ENCODE data around the gene GRB7. TPM values are rescaled to one million over a fixed set of nuclear protein-coding genes. Genes with fewer than 3 reads are reported as not detected.
A peak's percentile ranks its signal among the peaks of the same experiment; 100 is the strongest.

The GRB7 gene
- polyA plus RNA-seq, 1 donor: 35.9 TPM

- Histone ChIP-seq H3K9me3 (ENCODE audit: control insufficient read depth, low read depth, low read length) (no peaks in the 10 kb centered on the region), H3K27me3 (ENCODE audit: control insufficient read depth, insufficient read depth, low read length) (no peaks in the 10 kb centered on the region), H3K36me3 (ENCODE audit: control insufficient read depth, insufficient read depth, low read length) (peaks cover 16% of the 10 kb centered on the region), H3K27ac (ENCODE audit: low read length) (peak overlapping the region; percentile 93), H3K4me3 (ENCODE audit: low read length) (peak overlapping the region; percentile 95), H3K4me1 (ENCODE audit: control insufficient read depth, insufficient read depth, low read length) (peaks cover 51% of the 10 kb centered on the region)
- no CpG with 5 or more reads among the region's 57 CpGs for whole genome bisulfite sequencing (ENCODE audit: insufficient coverage, low lambda C conversion rate)
- peak in 1 of 2 donors; percentile 60 for DNase-seq
Measured at GRCh38 chr17:39700148-39700987, 37.4 kb upstream of the GRB7 start.

- peak; percentile 87 to 94 for DNase-seq
- Histone ChIP-seq H3K27ac (ENCODE audit: low read length) (peak overlapping the region; percentile 93), H3K4me3 (ENCODE audit: low read length) (peak overlapping the region; percentile 95), H3K9me3 (ENCODE audit: control insufficient read depth, low read depth, low read length) (no peaks in the 10 kb centered on the region), H3K27me3 (ENCODE audit: control insufficient read depth, insufficient read depth, low read length) (no peaks in the 10 kb centered on the region), H3K36me3 (ENCODE audit: control insufficient read depth, insufficient read depth, low read length) (peaks cover 24% of the 10 kb centered on the region), H3K4me1 (ENCODE audit: control insufficient read depth, insufficient read depth, low read length) (peaks cover 52% of the 10 kb centered on the region)
- no CpG with 5 or more reads among the region's 10 CpGs for WGBS (ENCODE audit: insufficient coverage, low lambda C conversion rate)
Measured at GRCh38 chr17:39701012-39701783, 36.5 kb upstream of the GRB7 start.

GRCh38 chr17:39701784-39702422 is 35.8 kb upstream of the GRB7 start:
- no CpG with 5 or more reads among the region's 4 CpGs for WGBS (ENCODE audit: insufficient coverage, low lambda C conversion rate)
- peaks cover 51% of the 10 kb centered on the region for H3K4me1 ChIP-seq (ENCODE audit: control insufficient read depth, insufficient read depth, low read length)
- peak overlapping the region; percentile 17 for H3K4me3 ChIP-seq (ENCODE audit: low read length)
- DNase-seq: no peak
- H3K27me3 ChIP-seq (ENCODE audit: control insufficient read depth, insufficient read depth, low read length): no peaks in the 10 kb centered on the region
- H3K9me3 ChIP-seq (ENCODE audit: control insufficient read depth, low read depth, low read length): no peaks in the 10 kb centered on the region
- peaks cover 31% of the 10 kb centered on the region for H3K36me3 ChIP-seq (ENCODE audit: control insufficient read depth, insufficient read depth, low read length)
- peak overlapping the region; percentile 93 for H3K27ac ChIP-seq (ENCODE audit: low read length)

- H3K27me3 ChIP-seq (ENCODE audit: control insufficient read depth, insufficient read depth, low read length): no peaks in the 10 kb centered on the region
- no peak overlapping the region for H3K4me3 ChIP-seq (ENCODE audit: low read length)
Measured at GRCh38 chr17:39702901-39703893, 34.5 kb upstream of the GRB7 start.

GRCh38 chr17:39703913-39704312 is 33.8 kb upstream of the GRB7 start:
- no peaks in the 10 kb centered on the region for H3K27me3 ChIP-seq (ENCODE audit: control insufficient read depth, insufficient read depth, low read length)
- WGBS (ENCODE audit: insufficient coverage, low lambda C conversion rate): no CpG with 5 or more reads among the region's 5 CpGs
- H3K27ac ChIP-seq (ENCODE audit: low read length): no peak overlapping the region
- H3K9me3 ChIP-seq (ENCODE audit: control insufficient read depth, low read depth, low read length): no peaks in the 10 kb centered on the region
- peaks cover 51% of the 10 kb centered on the region for H3K4me1 ChIP-seq (ENCODE audit: control insufficient read depth, insufficient read depth, low read length)
- H3K4me3 ChIP-seq (ENCODE audit: low read length): no peak overlapping the region
- H3K36me3 ChIP-seq (ENCODE audit: control insufficient read depth, insufficient read depth, low read length): peaks cover 49% of the 10 kb centered on the region
- no peak for DNase-seq

More at GRCh38 chr17:39702901-39703893, 34.5 kb upstream of the GRB7 start:
- H3K27ac ChIP-seq (ENCODE audit: low read length): peak overlapping the region; percentile 28
- H3K4me1 ChIP-seq (ENCODE audit: control insufficient read depth, insufficient read depth, low read length): peaks cover 51% of the 10 kb centered on the region
- H3K36me3 ChIP-seq (ENCODE audit: control insufficient read depth, insufficient read depth, low read length): peaks cover 42% of the 10 kb centered on the region
- peak in 1 of 2 donors; percentile 65 for DNase-seq
- no peaks in the 10 kb centered on the region for H3K9me3 ChIP-seq (ENCODE audit: control insufficient read depth, low read depth, low read length)
- WGBS (ENCODE audit: insufficient coverage, low lambda C conversion rate): no CpG with 5 or more reads among the region's 12 CpGs

GRCh38 chr17:39704821-39705551 is 32.8 kb upstream of the GRB7 start:
- no CpG with 5 or more reads among the region's 11 CpGs for WGBS (ENCODE audit: insufficient coverage, low lambda C conversion rate)
- DNase-seq: no peak
- H3K9me3 ChIP-seq (ENCODE audit: control insufficient read depth, low read depth, low read length): no peaks in the 10 kb centered on the region
- no peaks in the 10 kb centered on the region for H3K27me3 ChIP-seq (ENCODE audit: control insufficient read depth, insufficient read depth, low read length)
- peak overlapping the region; percentile 30 for H3K27ac ChIP-seq (ENCODE audit: low read length)
- peaks cover 59% of the 10 kb centered on the region for H3K36me3 ChIP-seq (ENCODE audit: control insufficient read depth, insufficient read depth, low read length)
- H3K4me3 ChIP-seq (ENCODE audit: low read length): no peak overlapping the region
- H3K4me1 ChIP-seq (ENCODE audit: control insufficient read depth, insufficient read depth, low read length): peaks cover 45% of the 10 kb centered on the region

- Histone ChIP-seq H3K9me3 (ENCODE audit: control insufficient read depth, low read depth, low read length) (no peaks in the 10 kb centered on the region), H3K4me3 (ENCODE audit: low read length) (no peak overlapping the region), H3K27me3 (ENCODE audit: control insufficient read depth, insufficient read depth, low read length) (no peaks in the 10 kb centered on the region), H3K36me3 (ENCODE audit: control insufficient read depth, insufficient read depth, low read length) (peaks cover 68% of the 10 kb centered on the region), H3K4me1 (ENCODE audit: control insufficient read depth, insufficient read depth, low read length) (peaks cover 45% of the 10 kb centered on the region), H3K27ac (ENCODE audit: low read length) (peak overlapping the region; percentile 30)
- WGBS (ENCODE audit: insufficient coverage, low lambda C conversion rate): no CpG with 5 or more reads among the region's 12 CpGs
- DNase-seq: peak; percentile 37 to 62
Measured at GRCh38 chr17:39705786-39706348, 31.9 kb upstream of the GRB7 start.

- peaks cover 73% of the 10 kb centered on the region for H3K36me3 ChIP-seq (ENCODE audit: control insufficient read depth, insufficient read depth, low read length)
- no peak for DNase-seq
Measured at GRCh38 chr17:39706383-39706782, 31.4 kb upstream of the GRB7 start.

GRCh38 chr17:39706921-39707337 is 30.8 kb upstream of the GRB7 start:
- peaks cover 42% of the 10 kb centered on the region for H3K4me1 ChIP-seq (ENCODE audit: control insufficient read depth, insufficient read depth, low read length)
- no peak overlapping the region for H3K4me3 ChIP-seq (ENCODE audit: low read length)
- DNase-seq: no peak
- WGBS (ENCODE audit: insufficient coverage, low lambda C conversion rate): no CpG with 5 or more reads among the region's 7 CpGs
- H3K27ac ChIP-seq (ENCODE audit: low read length): no peak overlapping the region
- no peaks in the 10 kb centered on the region for H3K27me3 ChIP-seq (ENCODE audit: control insufficient read depth, insufficient read depth, low read length)
- no peaks in the 10 kb centered on the region for H3K9me3 ChIP-seq (ENCODE audit: control insufficient read depth, low read depth, low read length)
- peaks cover 77% of the 10 kb centered on the region for H3K36me3 ChIP-seq (ENCODE audit: control insufficient read depth, insufficient read depth, low read length)

More at GRCh38 chr17:39706383-39706782, 31.4 kb upstream of the GRB7 start:
- Histone ChIP-seq H3K27ac (ENCODE audit: low read length) (no peak overlapping the region), H3K4me3 (ENCODE audit: low read length) (no peak overlapping the region), H3K9me3 (ENCODE audit: control insufficient read depth, low read depth, low read length) (no peaks in the 10 kb centered on the region), H3K4me1 (ENCODE audit: control insufficient read depth, insufficient read depth, low read length) (peaks cover 45% of the 10 kb centered on the region), H3K27me3 (ENCODE audit: control insufficient read depth, insufficient read depth, low read length) (no peaks in the 10 kb centered on the region)
- no CpG with 5 or more reads among the region's 8 CpGs for WGBS (ENCODE audit: insufficient coverage, low lambda C conversion rate)
